Fibroblast of skin of right quadriceps (primary cell): Measurements from ENCODE around the gene KAT8.
"Not testable (repeated sequence)": the region's sequence is repeated elsewhere in the genome, so short reads cannot be mapped to it uniquely, and the experiment has no call there.

Experiments used
- DNase-seq: peaks from one replicate; pipeline ENCODE4 v3.0.0-alpha.2; 2013

Gene KAT8

DNA sequence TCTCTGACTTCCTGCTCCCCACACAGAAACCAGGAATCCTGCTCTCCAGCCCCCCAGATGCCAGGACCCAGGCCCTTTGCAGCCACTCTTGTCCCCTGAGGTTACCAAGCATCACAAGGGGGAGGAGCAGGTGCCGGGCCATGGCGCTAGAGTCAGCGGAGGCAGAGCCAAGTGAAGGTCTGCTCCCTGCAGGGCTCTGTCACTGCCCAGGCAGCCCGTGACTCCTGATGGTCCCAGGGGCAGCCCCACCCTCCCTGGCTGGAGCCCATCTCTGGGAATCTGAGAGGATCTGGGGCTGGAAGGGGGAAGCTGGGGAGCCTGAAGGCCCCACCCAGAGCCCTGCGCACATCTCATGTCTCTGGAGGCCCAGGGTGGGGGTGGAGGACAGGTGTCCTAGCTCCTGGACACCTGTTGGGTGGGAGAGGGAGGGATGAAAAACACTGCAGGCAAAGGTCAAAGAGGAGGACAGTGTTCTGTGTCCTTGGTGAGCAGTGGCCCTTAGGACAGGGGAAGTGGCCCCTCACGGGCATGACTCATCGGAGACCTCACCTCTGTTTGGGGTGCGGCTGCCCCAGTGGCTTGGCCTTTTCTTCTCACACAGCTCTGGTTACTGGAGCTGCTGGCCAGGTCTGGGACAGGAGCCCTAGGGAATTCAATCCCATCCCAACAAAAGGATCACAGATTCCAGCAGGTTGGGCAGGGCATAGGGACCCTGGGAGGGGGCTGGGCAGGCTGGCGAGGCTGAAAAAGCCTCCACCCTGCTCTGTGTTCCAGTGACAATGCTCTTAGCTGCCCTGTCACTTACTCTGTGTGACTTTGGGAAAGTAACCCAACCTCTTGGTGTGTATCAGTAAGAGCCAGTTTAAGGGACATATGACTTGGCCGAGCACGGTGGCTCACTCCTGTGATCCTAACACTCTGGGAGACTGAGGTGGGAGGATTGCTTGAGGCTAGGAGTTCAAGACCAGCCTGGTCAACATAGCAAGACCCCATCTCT lies 32.7 kb downstream of the KAT8 start, which contains the start of gene PRSS36:
TSS of gene PRSS36 (minus strand) at position 173 of the 997 bp plus-strand sequence. CDS start at position 142, 31 bp downstream.
- DNase-seq: no peak

- DNase-seq: not testable (repeated sequence)
Measured at GRCh38 chr16:31150976-31151375, 33.5 kb downstream of the KAT8 start.

GRCh38 chr16:31157136-31157535 lies 39.7 kb downstream of the KAT8 start:
- DNase-seq: no peak

GRCh38 chr16:31167315-31167714 lies 49.9 kb downstream of the KAT8 start:
- no peak for DNase-seq

DNA sequence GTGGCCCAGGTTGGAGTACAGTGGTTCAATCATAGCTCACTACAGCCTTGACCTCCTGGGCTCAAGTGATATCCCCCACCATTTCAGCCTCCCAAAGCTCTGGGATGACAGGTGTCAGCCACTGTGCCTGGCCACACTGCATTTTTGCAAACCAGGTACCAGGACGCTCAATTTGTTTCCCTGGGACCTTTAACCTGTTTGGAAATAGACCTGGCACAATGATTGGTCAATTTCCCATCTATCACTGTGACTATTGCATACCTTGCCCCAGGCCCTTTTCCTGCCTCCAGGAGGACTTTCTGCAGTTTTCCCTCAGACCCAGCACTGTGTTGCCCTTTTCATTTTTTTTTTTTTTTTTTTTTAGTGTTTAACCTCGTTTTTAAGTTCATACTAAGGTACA lies 51.4 kb downstream of the KAT8 start:
- no peak for DNase-seq

GRCh38 chr16:31170048-31170447 lies 52.6 kb downstream of the KAT8 start:
- not testable (repeated sequence) for DNase-seq

- no peak for DNase-seq
Measured at GRCh38 chr16:31177136-31177535, 59.7 kb downstream of the KAT8 start.

GRCh38 chr16:31179219-31179746 lies 61.8 kb downstream of the KAT8 start:
- DNase-seq: no peak

DNA sequence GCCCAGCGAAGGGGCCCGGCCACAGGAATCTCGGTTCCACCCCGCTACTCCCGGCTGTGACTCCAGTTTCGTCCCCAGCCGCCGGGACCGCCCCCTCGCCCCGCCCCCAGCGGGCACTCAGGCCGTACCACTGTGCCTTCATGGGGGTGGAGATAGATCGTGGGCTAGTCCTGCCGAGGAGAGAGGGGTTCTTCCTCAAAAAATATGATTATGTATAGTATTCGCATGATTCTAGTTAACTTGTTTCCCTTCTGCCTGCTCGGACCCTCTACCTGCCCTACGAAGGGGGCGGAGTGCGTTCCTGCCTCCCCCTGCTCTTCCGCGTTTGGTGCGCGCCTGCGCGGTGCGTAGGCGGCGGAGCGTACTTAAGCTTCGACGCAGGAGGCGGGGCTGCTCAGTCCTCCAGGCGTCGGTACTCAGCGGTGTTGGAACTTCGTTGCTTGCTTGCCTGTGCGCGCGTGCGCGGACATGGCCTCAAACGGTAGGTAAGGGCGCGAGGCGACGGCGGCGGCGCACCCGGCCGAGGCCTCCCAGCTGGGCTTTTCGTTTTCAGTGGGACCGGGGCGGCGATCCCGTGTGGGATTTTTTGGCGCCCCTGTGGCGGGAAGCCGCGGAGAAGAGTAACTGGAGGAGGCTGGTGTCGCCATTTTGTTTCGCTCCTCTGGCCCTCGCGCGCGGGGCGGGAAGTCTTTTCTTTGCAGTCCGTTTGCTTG lies 62.4 kb downstream of the KAT8 start, which contains the start of gene FUS:
TSS of gene FUS (plus strand) at position 393 of the 713 bp plus-strand sequence. CDS start at position 469, 76 bp downstream.
- DNase-seq: peak; percentile 85
